HepG2 (cell line): ENCODE measurements around the gene OTULINL. TPM values are rescaled to one million over a fixed set of nuclear protein-coding genes. Genes with fewer than 3 reads are reported as not detected.

Experiments used
- ATF3 ChIP-seq: sonication (generic); formaldehyde crosslinking; IDR thresholded peaks from 2 replicates; pipeline ENCODE4 v1.4.0; 2020; ENCODE audit warnings: missing genetic modification reagents
- BCL6 ChIP-seq: IDR thresholded peaks from 2 replicates; pipeline ENCODE4 v1.6.1; 2016; ENCODE audit warnings: missing genetic modification reagents, missing compliant biosample characterization
- CREBL2 ChIP-seq: sonication (generic); formaldehyde crosslinking; IDR thresholded peaks from 2 replicates; pipeline ENCODE4 v1.8.1; 2023; ENCODE audit warnings: missing genetic modification reagents, mild to moderate bottlenecking, borderline replicate concordance
- DBP ChIP-seq: sonication (generic); formaldehyde crosslinking; IDR thresholded peaks from 2 replicates; pipeline ENCODE4 v1.4.0; 2020; ENCODE audit warnings: missing genetic modification reagents; ENCODE audit errors: not compliant biosample characterization
- ETS1 ChIP-seq: sonication (generic); formaldehyde crosslinking; IDR thresholded peaks from 2 replicates; pipeline ENCODE4 v1.4.0; 2020; ENCODE audit warnings: missing genetic modification reagents
- HCFC1 ChIP-seq: fragments of 150-350 bp; IDR thresholded peaks from 2 replicates; pipeline ENCODE4 v1.6.1; 2014; ENCODE audit warnings: low read depth, low read length
- HOXA5 ChIP-seq: sonication (generic); formaldehyde crosslinking; IDR thresholded peaks from 2 replicates; pipeline ENCODE4 v1.4.0; 2020; ENCODE audit warnings: missing genetic modification reagents
- HOXA9 ChIP-seq: sonication (generic); formaldehyde crosslinking; IDR thresholded peaks from 2 replicates; pipeline ENCODE4 v1.8.1; 2022; ENCODE audit warnings: missing genetic modification reagents, mild to moderate bottlenecking, moderate library complexity, borderline replicate concordance
- JUN ChIP-seq: sonication (generic); formaldehyde crosslinking; IDR thresholded peaks from 2 replicates; pipeline ENCODE4 v1.4.0; 2020; ENCODE audit warnings: mild to moderate bottlenecking, missing genetic modification reagents
- NFYC ChIP-seq: IDR thresholded peaks from 2 replicates; pipeline ENCODE4 v1.6.1; 2016; ENCODE audit warnings: missing genetic modification reagents, missing compliant biosample characterization
- RXRB ChIP-seq: IDR thresholded peaks from 2 replicates; pipeline ENCODE4 v1.6.1; 2016; ENCODE audit warnings: borderline replicate concordance, missing genetic modification reagents, missing compliant biosample characterization
- SIN3B ChIP-seq: fragments of 150-350 bp; IDR thresholded peaks from 2 replicates; pipeline ENCODE4 v1.6.1; 2014; ENCODE audit warnings: low read length
- SMARCC2 ChIP-seq: fragments of 450-650 bp; IDR thresholded peaks from 2 replicates; pipeline ENCODE4 v1.6.1; 2017; ENCODE audit warnings: antibody characterized with exemption, mild to moderate bottlenecking
- SMYD3 ChIP-seq: sonication (generic); formaldehyde crosslinking; IDR thresholded peaks from 2 replicates; pipeline ENCODE4 v1.8.1; 2023; ENCODE audit warnings: mild to moderate bottlenecking, missing genetic modification reagents
- TBX3 ChIP-seq: fragments of 450-650 bp; IDR thresholded peaks from 2 replicates; pipeline ENCODE4 v1.6.1; 2017; ENCODE audit warnings: antibody characterized with exemption, mild to moderate bottlenecking, inconsistent platforms, borderline replicate concordance
- TCF7L2 ChIP-seq: IDR thresholded peaks from 2 replicates; pipeline ENCODE4 v1.6.1; 2011; ENCODE audit warnings: mild to moderate bottlenecking, low read depth, low read length, moderate library complexity
- ZBTB33 ChIP-seq: sonication (generic); formaldehyde crosslinking; IDR thresholded peaks from 2 replicates; pipeline ENCODE4 v1.4.0; 2020; ENCODE audit warnings: missing genetic modification reagents
- ZBTB34 ChIP-seq: sonication (generic); formaldehyde crosslinking; IDR thresholded peaks from 2 replicates; pipeline ENCODE4 v1.8.0; 2022; ENCODE audit warnings: mild to moderate bottlenecking, missing genetic modification reagents
- ZBTB38 ChIP-seq: sonication (generic); formaldehyde crosslinking; IDR thresholded peaks from 2 replicates; pipeline ENCODE4 v1.5.1; 2020; ENCODE audit warnings: mild to moderate bottlenecking, missing genetic modification reagents
- ZFP36L1 ChIP-seq: sonication (generic); formaldehyde crosslinking; IDR thresholded peaks from 2 replicates; pipeline ENCODE4 v1.8.0; 2022; ENCODE audit warnings: mild to moderate bottlenecking, missing genetic modification reagents, moderate library complexity
- ZNF124 ChIP-seq: sonication (generic); formaldehyde crosslinking; IDR thresholded peaks from 2 replicates; pipeline ENCODE4 v1.4.0; 2020; ENCODE audit warnings: missing genetic modification reagents
- ZNF503 ChIP-seq: sonication (generic); formaldehyde crosslinking; IDR thresholded peaks from 2 replicates; pipeline ENCODE4 v1.4.0; 2020; ENCODE audit warnings: missing genetic modification reagents
- ZNF724P ChIP-seq: sonication (generic); formaldehyde crosslinking; IDR thresholded peaks from 2 replicates; pipeline ENCODE4 v1.8.0; 2022; ENCODE audit warnings: missing genetic modification reagents, borderline replicate concordance
- polyA plus RNA-seq, 8 experiments: library from polyadenylated mRNA; depleted of rRNA in 3 of 8; stranded (reverse) in 7 of 8; unstranded in 1 of 8; fragments of >200 nt; fragmentation: Illumina TruSeq in 4 of 8; extraction: Trizol in 4 of 8; gene quantifications; 2 replicates each; pipeline versions ENCODE4 v1.2.1 to v1.2.3, GENCODE V29; 2011 to 2016; ENCODE audit warnings: low read depth in 4 of 8, missing spikeins in 1 of 8, mixed read lengths in 1 of 8; ENCODE audit not compliant: insufficient read depth in 1 of 8
- total RNA-seq, 5 experiments: library from RNA; depleted of rRNA; stranded (reverse); fragments of >200 nt; fragmentation: Illumina TruSeq; extraction: Trizol; gene quantifications; 2 replicates each; pipeline ENCODE4 v1.2.3, GENCODE V29; 2016; ENCODE audit warnings: low read depth in 1 of 5

OTULINL gene
- total and polyA plus RNA-seq, 2 of the 13 experiments (the other 11 are each of a cell fraction or from before 2014, with no cell fraction given), result 0.04 to 0.40 TPM

- no peak for TF ChIP-seq ZBTB33
- no peak for TF ChIP-seq TCF7L2
- peak; percentile 76 for TF ChIP-seq ATF3 (CRISPR knock-in tag)
- peak; percentile 97 for TF ChIP-seq RXRB
- peak; percentile 78 for TF ChIP-seq JUN (CRISPR knock-in tag)
- TF ChIP-seq HOXA5 (CRISPR knock-in tag), result no peak
- TF ChIP-seq HOXA9 (CRISPR knock-in tag), result no peak
- TF ChIP-seq SMYD3 (CRISPR knock-in tag), result no peak
- TF ChIP-seq SMARCC2, result no peak
- TF ChIP-seq ETS1 (CRISPR knock-in tag), result no peak
- no peak for TF ChIP-seq HCFC1
- no peak for TF ChIP-seq CREBL2
- TF ChIP-seq ZBTB38 (CRISPR knock-in tag), result no peak
- TF ChIP-seq NFYC (CRISPR knock-in tag), result peak; percentile 29; the same call in 1 of the 2 replicates
- TF ChIP-seq ZNF724P (CRISPR knock-in tag), result no peak
- no peak for TF ChIP-seq DBP (CRISPR knock-in tag)
- peak; percentile 42; the same call in 1 of the 2 replicates for TF ChIP-seq TBX3
- no peak for TF ChIP-seq ZFP36L1
- TF ChIP-seq ZBTB34 (CRISPR knock-in tag), result no peak
- peak; percentile 54; the same call in 1 of the 2 replicates for TF ChIP-seq ZNF503
- no peak for TF ChIP-seq SIN3B
- TF ChIP-seq ZNF124 (CRISPR knock-in tag), result no peak
- TF ChIP-seq BCL6, result peak; percentile 100
Observed at GRCh38 chr5:14569948-14570691, 11.5 kb upstream of the OTULINL start (continued).
